Esophagus squamous epithelium (tissue), 5 donors: ENCODE data around the gene LIPC. TPM values are rescaled to one million over a fixed set of nuclear protein-coding genes. Genes with fewer than 3 reads are reported as not detected.

Experiments used
- DNase-seq: peaks from one replicate; lab custom pipeline; 2025; lab: John Stamatoyannopoulos, UW
- H3K27ac ChIP-seq, 4 donors: fragments of 200-600 bp; sonication (generic); one replicate each; pipeline ENCODE4 v1.5.1; 2016 to 2019; ENCODE audit warnings: mild to moderate bottlenecking in 1 of 4
- H3K27me3 ChIP-seq, 4 donors: fragments of 200-600 bp; sonication (generic); 1 replicate in 3 of 4; 2 replicates in 1 of 4; pipeline versions ENCODE4 v1.5.1 to v1.6.0; 2017 to 2021; ENCODE audit warnings: antibody characterized with exemption in 1 of 4
- H3K36me3 ChIP-seq, 3 donors: fragments of 200-600 bp; sonication (generic); one replicate each; pipeline ENCODE4 v1.5.1; 2016 to 2019
- H3K4me1 ChIP-seq, 3 donors: fragments of 200-600 bp; sonication (generic); one replicate each; pipeline ENCODE4 v1.5.1; 2017 to 2019
- H3K4me3 ChIP-seq, 4 donors: fragments of 200-600 bp; sonication (generic); 1 replicate in 3 of 4; 2 replicates in 1 of 4; pipeline ENCODE4 v1.5.1; 2016 to 2019; ENCODE audit warnings: mild to moderate bottlenecking in 2 of 4, moderate library complexity in 1 of 4
- H3K9me3 ChIP-seq, 3 donors: fragments of 200-600 bp; sonication (generic); one replicate each; pipeline ENCODE4 v1.5.1; 2016 to 2019
- CTCF ChIP-seq, 6 experiments: fragments of 450-650 bp in 4 of 6; fragments of 200-600 bp in 2 of 6; sonication (generic) in 2 of 6; IDR thresholded peaks; one replicate each; pipeline ENCODE4 v1.5.1; 2016 to 2019; ENCODE audit warnings: antibody characterized with exemption in 6 of 6, mild to moderate bottlenecking in 4 of 6, moderate library complexity in 4 of 6
- POLR2A ChIP-seq, 4 donors: fragments of 450-650 bp; IDR thresholded peaks; one replicate each; pipeline ENCODE4 v1.6.1; 2017; ENCODE audit warnings: antibody characterized with exemption in 4 of 4, mild to moderate bottlenecking in 4 of 4, moderate library complexity in 3 of 4
- WGBS, 2 donors: methylation state at CpG; one replicate each; pipeline ENCODE4 v1.1.5; 2018; 5-methylcytosine and 5-hydroxymethylcytosine counted together
- intact Hi-C: fragments of 100-400 bp; cut with DNase I; formaldehyde crosslinking; loops from one replicate; pipeline ENCODE4 v1.15.0; 2022
- total RNA-seq, 4 donors: library from RNA; depleted of rRNA; stranded (reverse); fragments of >200 nt; gene quantifications; one replicate each; pipeline ENCODE4 v1.1.0, GENCODE V29; 2016
- donor health status: DM: yes; HTN: yes; CAD: no.

The LIPC gene
- total RNA-seq, 4 donors from 2014 or later, result 0.27 to 1.1 (median 0.38) TPM; not detected in 1

DNA sequence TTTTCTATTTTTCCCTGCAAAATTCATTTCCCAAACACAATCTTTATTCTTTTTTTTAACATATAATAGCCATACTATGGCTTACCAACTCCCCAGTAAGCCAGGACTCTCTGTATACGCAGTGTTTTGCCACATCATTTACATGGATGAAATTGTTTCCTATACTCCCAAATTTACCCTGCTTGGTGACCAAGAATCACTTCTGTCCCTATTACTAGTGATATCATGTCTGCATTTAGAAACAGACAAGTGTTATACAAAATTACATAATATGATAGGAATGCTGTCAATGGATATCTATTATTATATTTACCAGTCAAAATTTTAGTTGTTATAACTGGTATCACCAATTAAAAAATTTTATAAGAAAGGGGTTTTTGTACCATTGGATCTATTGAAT is 77.8 kb downstream of the LIPC start:
- Histone ChIP-seq H3K27me3 (no peaks in the 10 kb centered on the region), H3K9me3 (no peaks in the 10 kb centered on the region), H3K36me3 (no peaks in the 10 kb centered on the region), H3K27ac (no peak overlapping the region), H3K4me1 (peaks cover 9 to 32% (median 17%) of the 10 kb centered on the region in 3 donors), H3K4me3 (no peak overlapping the region)
- no peak for DNase-seq
- intact Hi-C loops, result no loop called here
- no peak for TF ChIP-seq CTCF (IDR thresholded peaks at IDR 0.05)
- no peak for TF ChIP-seq POLR2A (IDR thresholded peaks at IDR 0.05)
- 90 to 91% methylated on average over 1 of the region's 1 CpG for WGBS, 2 donors

DNA sequence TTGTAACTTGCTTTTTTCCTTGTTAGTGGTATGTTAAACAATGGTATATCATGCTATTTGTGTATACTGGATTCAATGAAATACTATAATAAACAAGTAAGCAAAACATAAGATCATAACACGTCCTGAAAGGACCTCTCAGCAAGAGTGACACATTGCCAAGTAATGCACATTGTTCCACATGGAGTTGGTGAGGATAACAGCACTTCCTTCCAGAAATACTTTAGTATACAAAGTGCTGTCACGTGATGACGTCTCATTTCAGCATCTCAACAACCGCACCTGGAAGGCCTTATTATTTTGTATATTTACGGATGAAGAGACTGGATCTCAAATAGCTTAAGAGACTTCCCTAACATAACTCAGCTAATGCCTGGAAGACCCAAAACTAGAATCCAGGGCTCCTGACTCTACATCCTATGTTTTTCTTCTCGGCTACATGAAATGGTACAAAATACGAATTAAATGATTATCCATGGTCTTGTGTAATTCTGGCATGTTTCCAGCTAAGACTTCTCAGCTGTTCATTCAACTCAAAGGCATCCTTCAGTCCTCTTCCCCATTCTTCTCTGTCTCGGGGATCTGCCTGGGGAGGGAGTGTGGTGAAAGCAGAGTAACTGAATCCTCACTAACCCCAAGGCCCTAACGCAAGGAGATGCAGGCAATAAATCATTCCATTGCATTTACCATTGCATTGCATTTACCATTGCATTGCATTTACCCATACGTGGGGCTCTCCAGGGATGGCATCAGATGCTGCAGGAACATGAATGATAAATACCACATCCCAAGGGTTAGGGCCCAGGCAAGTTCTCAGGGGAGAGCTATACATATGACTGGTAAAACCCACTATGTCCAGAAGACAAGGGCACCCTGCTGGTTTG is 79.2 kb downstream of the LIPC start:
- intact Hi-C loops, result no loop called here

GRCh38 chr15:58511599-58511987 is 79.8 kb downstream of the LIPC start:
- Histone ChIP-seq H3K9me3 (no peaks in the 10 kb centered on the region), H3K36me3 (no peaks in the 10 kb centered on the region), H3K27ac (no peak overlapping the region), H3K27me3 (no peaks in the 10 kb centered on the region), H3K4me1 (peaks cover 3 to 16% (median 7%) of the 10 kb centered on the region in 3 donors), H3K4me3 (no peak overlapping the region)
- intact Hi-C loops, result no loop called here
- no peak for DNase-seq
- WGBS, 2 donors, result 69 to 71% methylated on average over 3 of the region's 3 CpGs
- no peak for TF ChIP-seq CTCF (IDR thresholded peaks at IDR 0.05)
- TF ChIP-seq POLR2A (IDR thresholded peaks at IDR 0.05), result no peak

More for the DNA sequence above, 79.2 kb downstream of the LIPC start:
- TF ChIP-seq CTCF (IDR thresholded peaks at IDR 0.05) (no peak), POLR2A (IDR thresholded peaks at IDR 0.05) (no peak)
- Histone ChIP-seq H3K9me3 (no peaks in the 10 kb centered on the region), H3K4me3 (no peak overlapping the region), H3K27ac (no peak overlapping the region), H3K27me3 (no peaks in the 10 kb centered on the region), H3K4me1 (peaks cover 9 to 23% (median 10%) of the 10 kb centered on the region in 3 donors), H3K36me3 (no peaks in the 10 kb centered on the region)
- DNase-seq, result no peak
- WGBS, 2 donors, result 63 to 76% methylated on average over 10 of the region's 10 CpGs

DNA sequence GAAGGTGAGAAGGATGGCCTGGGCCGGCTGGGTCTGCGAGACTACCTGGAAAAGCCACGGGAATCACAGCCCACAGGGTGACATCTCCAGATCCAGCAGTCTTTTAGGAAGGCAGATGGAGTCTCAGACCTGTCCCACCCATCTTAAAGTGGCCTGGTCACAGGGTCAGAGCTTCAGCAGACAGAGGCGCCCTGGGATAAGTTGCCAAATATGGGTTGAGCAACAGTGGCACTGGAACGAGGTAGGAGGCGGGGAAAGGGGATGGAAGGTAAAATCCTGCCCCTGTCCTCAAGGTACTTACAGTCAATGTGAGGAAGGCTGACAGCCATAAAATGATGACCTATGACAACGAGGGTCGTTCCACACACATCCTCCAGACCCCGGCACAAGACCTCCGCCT is 80.7 kb downstream of the LIPC start:
- Histone ChIP-seq H3K4me3 (no peak overlapping the region), H3K36me3 (no peaks in the 10 kb centered on the region), H3K9me3 (no peaks in the 10 kb centered on the region), H3K4me1 (peaks cover 0 to 11% (median 4%) of the 10 kb centered on the region in 3 donors), H3K27ac (no peak overlapping the region), H3K27me3 (no peaks in the 10 kb centered on the region)
- intact Hi-C loops, result no loop called here
- TF ChIP-seq CTCF (IDR thresholded peaks at IDR 0.05), result no peak
- no peak for TF ChIP-seq POLR2A (IDR thresholded peaks at IDR 0.05)
- no peak for DNase-seq
- WGBS, 2 donors, result 76 to 80% methylated on average over 10 of the region's 10 CpGs

- no peaks in the 10 kb centered on the region for H3K36me3 ChIP-seq
- no peak for DNase-seq
- WGBS, 2 donors, result 84 to 89% methylated on average over 4 of the region's 4 CpGs
- H3K27ac ChIP-seq, result no peak overlapping the region
- H3K9me3 ChIP-seq, result no peaks in the 10 kb centered on the region
- H3K4me3 ChIP-seq, result no peak overlapping the region
- H3K27me3 ChIP-seq, result no peaks in the 10 kb centered on the region
- TF ChIP-seq POLR2A (IDR thresholded peaks at IDR 0.05) (no peak), CTCF (IDR thresholded peaks at IDR 0.05) (no peak)
- H3K4me1 ChIP-seq, result peaks cover 0 to 13% (median 4%) of the 10 kb centered on the region in 3 donors
- intact Hi-C loops, result no loop called here
Observed at GRCh38 chr15:58513008-58513407, 81.2 kb downstream of the LIPC start.
